ENCODE results near the gene SCN1B.

The SCN1B gene

GRCh38 chr19:35053667-35054293 is 23.5 kb downstream of the SCN1B start:
- no peak for DNase-seq (ENCODE audit: low read depth)

- no peak for DNase-seq (ENCODE audit: low read depth)
Observed at GRCh38 chr19:35054626-35055025, 24.4 kb downstream of the SCN1B start.

GRCh38 chr19:35055715-35056179 is 25.5 kb downstream of the SCN1B start:
- DNase-seq (ENCODE audit: low read depth): peak; percentile 8

GRCh38 chr19:35056513-35057063 is 26.3 kb downstream of the SCN1B start:
- no peak for DNase-seq (ENCODE audit: low read depth)

GRCh38 chr19:35058370-35058769 is 28.1 kb downstream of the SCN1B start:
- DNase-seq (ENCODE audit: low read depth): no peak

- no peak for DNase-seq (ENCODE audit: low read depth)
Observed at GRCh38 chr19:35059006-35059798, 28.9 kb downstream of the SCN1B start.

- no peak for DNase-seq (ENCODE audit: low read depth)
Observed at GRCh38 chr19:35059799-35060091, 29.5 kb downstream of the SCN1B start.

GRCh38 chr19:35060160-35060855 is 30.0 kb downstream of the SCN1B start:
- no peak for DNase-seq (ENCODE audit: low read depth)

GRCh38 chr19:35061583-35062373 is 31.5 kb downstream of the SCN1B start:
- peak; percentile 44 for DNase-seq (ENCODE audit: low read depth)

DNA sequence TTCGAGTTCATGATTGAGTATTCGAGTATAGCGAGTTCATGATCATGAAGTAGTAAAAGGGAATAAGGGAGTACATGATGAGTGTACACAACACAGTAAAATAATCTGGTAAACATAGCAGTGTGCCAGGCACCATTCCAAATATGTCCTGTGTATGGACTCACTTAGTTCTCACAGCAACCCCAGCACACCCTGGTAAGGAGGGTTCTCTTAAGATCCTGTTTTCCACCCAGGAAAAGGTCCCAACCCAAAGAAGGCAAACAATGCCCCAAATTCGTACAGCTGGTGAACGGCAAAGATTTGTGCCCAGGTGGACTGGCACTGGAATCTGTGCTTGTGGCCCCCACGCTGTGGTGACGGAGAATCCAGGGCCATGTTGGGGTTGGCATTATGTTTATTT is 32.7 kb downstream of the SCN1B start:
- DNase-seq (ENCODE audit: low read depth): no peak

DNA sequence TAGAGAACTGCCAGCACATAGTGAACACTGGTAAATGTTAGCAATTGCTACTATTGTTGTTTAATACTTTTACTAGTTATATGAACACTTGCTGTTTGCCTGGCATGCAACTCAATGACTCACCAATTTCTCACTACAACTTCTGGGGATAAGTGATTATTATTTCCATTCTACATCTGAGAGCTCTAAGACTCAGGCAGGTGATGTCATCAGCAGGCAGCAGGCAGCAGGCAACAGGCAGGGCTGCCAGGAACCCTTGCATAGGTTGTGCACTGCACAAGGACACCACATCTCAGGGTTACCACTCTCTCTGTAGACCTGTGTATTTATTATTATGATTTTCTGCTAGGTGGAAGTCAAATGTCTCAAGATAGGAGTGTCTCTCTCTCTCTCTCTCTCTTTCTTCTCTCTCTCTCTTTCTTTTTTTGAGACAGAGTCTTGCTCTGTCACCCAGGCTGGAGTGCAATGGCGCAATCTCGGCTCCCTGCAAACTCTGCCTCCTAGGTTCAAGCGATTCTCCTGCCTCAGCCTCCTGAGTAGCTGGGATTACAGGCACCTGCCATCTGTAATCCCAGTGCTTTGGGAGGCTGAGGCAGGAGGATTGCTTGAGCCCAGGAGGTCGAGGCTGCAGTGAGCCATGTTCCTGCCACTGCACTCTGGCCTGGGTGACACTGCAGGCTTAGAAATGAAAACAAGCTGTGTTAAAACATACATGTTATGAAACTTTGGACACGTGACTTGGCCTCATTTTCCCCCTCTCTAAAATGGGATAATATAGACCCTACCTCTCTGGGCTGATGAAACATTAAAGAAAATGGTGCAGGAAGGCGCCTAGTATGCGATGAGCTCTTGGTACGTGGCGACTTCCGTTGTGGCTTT is 33.9 kb downstream of the SCN1B start:
- peak; percentile 77 for DNase-seq (ENCODE audit: low read depth)

- no peak for DNase-seq (ENCODE audit: low read depth)
Observed at GRCh38 chr19:35065574-35065973, 35.3 kb downstream of the SCN1B start.

- no peak for DNase-seq (ENCODE audit: low read depth)
Observed at GRCh38 chr19:35066121-35066520, 35.9 kb downstream of the SCN1B start.

- peak; percentile 81 for DNase-seq (ENCODE audit: low read depth)
Observed at GRCh38 chr19:35066691-35067563, 36.7 kb downstream of the SCN1B start.

GRCh38 chr19:35068941-35069634 is 38.8 kb downstream of the SCN1B start:
- no peak for DNase-seq (ENCODE audit: low read depth)

DNA sequence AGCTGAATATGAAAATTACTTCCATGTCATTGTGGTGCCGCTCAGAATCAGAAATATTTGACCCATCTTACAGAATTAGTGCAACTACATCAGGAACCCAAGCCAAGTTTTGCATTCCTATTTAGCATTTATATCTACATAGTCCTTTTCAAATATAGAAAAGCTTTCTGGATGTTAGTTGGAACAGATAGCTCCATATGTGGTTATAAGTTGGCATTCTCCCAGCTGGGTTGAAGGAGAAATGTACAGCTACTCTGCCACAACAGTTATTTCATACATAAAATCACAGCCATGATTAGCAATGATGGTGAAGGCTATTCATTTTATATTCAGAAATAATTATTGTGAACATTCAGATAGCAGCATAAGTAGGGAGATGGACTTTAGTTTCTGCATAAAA is 39.4 kb downstream of the SCN1B start:
- no peak for DNase-seq (ENCODE audit: low read depth)

- DNase-seq (ENCODE audit: low read depth): no peak
Observed at GRCh38 chr19:35070471-35070870, 40.2 kb downstream of the SCN1B start.

- DNase-seq (ENCODE audit: low read depth): no peak
Observed at GRCh38 chr19:35073516-35073915, 43.2 kb downstream of the SCN1B start.

- no peak for DNase-seq (ENCODE audit: low read depth)
Observed at GRCh38 chr19:35073941-35074340, 43.7 kb downstream of the SCN1B start.

Data from ELR (cell line).